ENCODE measurements around the gene SERAC1.
"Not testable (repeated sequence)": the region's sequence is repeated elsewhere in the genome, so short reads cannot be mapped to it uniquely, and the experiment has no call there.

Gene SERAC1

DNA sequence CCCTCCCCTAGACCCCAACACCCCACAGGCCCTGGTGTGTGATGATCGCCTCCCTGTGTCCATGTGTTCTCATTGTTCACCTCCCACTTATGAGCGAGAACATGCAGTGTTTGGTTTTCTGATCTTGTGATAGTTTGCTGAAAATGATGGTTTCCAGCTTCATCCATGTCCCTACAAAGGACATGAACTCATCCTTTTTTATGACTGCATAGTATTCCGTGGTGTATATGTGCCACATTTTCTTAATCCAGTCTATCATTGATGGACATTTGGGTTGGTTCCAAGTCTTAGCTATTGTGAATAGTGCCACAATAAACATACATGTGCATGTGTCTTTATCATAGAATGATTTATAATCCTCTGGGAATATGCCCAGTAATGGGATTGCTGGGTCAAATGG, 9.7 kb upstream of the SERAC1 start:
- H3K27ac ChIP-seq (replicated peaks); H3K27me3 ChIP-seq (ENCODE audit: insufficient read depth, poor library complexity, severe bottlenecking); DNase-seq (ENCODE audit: low read depth in 1 of 2, low spot score in 1 of 2); H3K4me3 ChIP-seq (replicated peaks; ENCODE audit: insufficient read depth, low read length): not testable (repeated sequence)

DNA sequence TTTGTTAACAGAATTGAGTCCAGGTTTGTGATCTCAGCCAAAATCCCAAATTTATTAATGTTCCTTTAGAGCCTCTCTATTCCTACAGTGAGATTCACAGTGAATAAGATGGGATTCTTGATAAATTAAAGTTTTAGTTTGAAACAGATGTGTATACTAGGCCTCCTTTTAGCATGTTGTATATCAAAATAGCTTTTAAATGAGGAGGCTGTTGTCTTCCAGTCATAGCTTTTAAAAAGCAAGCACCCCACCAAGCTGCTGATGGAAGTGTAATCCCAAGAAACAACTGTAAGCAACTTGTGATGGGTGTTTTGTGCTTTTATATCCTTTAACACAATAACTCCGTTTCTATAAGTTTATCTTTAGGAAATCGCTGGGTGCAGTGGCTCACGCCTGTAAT, 7.0 kb upstream of the SERAC1 start:
- Histone ChIP-seq H3K4me3 (replicated peaks; ENCODE audit: insufficient read depth, low read length) (no peak overlapping the region), H3K27ac (replicated peaks) (no peak overlapping the region), H3K27me3 (ENCODE audit: insufficient read depth, poor library complexity, severe bottlenecking) (no peaks in the 10 kb centered on the region)
- TF ChIP-seq SPI1 (IDR thresholded peaks at IDR 0.05; ENCODE audit: borderline replicate concordance, low read depth) (no peak), GABPA (IDR thresholded peaks at IDR 0.05; ENCODE audit: low read depth) (no peak), POLR2AphosphoS5 (IDR thresholded peaks at IDR 0.05; ENCODE audit: low read depth) (no peak)
- TF ChIP-seq, protein P1, sequence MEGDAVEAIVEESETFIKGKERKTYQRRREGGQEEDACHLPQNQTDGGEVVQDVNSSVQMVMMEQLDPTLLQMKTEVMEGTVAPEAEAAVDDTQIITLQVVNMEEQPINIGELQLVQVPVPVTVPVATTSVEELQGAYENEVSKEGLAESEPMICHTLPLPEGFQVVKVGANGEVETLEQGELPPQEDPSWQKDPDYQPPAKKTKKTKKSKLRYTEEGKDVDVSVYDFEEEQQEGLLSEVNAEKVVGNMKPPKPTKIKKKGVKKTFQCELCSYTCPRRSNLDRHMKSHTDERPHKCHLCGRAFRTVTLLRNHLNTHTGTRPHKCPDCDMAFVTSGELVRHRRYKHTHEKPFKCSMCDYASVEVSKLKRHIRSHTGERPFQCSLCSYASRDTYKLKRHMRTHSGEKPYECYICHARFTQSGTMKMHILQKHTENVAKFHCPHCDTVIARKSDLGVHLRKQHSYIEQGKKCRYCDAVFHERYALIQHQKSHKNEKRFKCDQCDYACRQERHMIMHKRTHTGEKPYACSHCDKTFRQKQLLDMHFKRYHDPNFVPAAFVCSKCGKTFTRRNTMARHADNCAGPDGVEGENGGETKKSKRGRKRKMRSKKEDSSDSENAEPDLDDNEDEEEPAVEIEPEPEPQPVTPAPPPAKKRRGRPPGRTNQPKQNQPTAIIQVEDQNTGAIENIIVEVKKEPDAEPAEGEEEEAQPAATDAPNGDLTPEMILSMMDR (IDR thresholded peaks at IDR 0.05; ENCODE audit: insufficient read depth, low read length) = no peak
- TF ChIP-seq, protein P2, sequence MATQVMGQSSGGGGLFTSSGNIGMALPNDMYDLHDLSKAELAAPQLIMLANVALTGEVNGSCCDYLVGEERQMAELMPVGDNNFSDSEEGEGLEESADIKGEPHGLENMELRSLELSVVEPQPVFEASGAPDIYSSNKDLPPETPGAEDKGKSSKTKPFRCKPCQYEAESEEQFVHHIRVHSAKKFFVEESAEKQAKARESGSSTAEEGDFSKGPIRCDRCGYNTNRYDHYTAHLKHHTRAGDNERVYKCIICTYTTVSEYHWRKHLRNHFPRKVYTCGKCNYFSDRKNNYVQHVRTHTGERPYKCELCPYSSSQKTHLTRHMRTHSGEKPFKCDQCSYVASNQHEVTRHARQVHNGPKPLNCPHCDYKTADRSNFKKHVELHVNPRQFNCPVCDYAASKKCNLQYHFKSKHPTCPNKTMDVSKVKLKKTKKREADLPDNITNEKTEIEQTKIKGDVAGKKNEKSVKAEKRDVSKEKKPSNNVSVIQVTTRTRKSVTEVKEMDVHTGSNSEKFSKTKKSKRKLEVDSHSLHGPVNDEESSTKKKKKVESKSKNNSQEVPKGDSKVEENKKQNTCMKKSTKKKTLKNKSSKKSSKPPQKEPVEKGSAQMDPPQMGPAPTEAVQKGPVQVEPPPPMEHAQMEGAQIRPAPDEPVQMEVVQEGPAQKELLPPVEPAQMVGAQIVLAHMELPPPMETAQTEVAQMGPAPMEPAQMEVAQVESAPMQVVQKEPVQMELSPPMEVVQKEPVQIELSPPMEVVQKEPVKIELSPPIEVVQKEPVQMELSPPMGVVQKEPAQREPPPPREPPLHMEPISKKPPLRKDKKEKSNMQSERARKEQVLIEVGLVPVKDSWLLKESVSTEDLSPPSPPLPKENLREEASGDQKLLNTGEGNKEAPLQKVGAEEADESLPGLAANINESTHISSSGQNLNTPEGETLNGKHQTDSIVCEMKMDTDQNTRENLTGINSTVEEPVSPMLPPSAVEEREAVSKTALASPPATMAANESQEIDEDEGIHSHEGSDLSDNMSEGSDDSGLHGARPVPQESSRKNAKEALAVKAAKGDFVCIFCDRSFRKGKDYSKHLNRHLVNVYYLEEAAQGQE (IDR thresholded peaks at IDR 0.05; ENCODE audit: insufficient replicate concordance, low read depth) = no peak
- no peak for DNase-seq (ENCODE audit: low read depth in 1 of 2, low spot score in 1 of 2)

DNA sequence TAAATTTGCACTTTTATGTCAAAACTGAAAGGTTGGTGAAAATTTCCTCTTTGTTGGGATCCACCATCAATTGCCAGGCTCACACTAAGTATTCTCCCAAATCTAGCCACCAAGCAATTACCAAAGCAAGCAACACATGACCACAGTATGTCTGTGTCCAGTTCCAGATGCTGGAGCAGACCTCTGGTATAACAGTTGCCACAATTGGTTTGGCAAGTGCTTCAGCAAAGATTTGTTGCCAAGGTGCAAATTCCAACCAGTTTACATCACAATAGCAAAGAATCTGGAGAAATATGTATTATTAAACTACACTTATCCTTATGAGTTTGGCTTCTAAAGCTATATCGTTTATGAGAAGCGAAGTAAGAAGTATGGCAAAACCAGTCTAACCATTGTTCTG, 6.5 kb upstream of the SERAC1 start:
- Histone ChIP-seq H3K27ac (replicated peaks) (no peak overlapping the region), H3K4me3 (replicated peaks; ENCODE audit: insufficient read depth, low read length) (no peak overlapping the region), H3K27me3 (ENCODE audit: insufficient read depth, poor library complexity, severe bottlenecking) (no peaks in the 10 kb centered on the region)
- no peak for DNase-seq (ENCODE audit: low read depth in 1 of 2, low spot score in 1 of 2)
- TF ChIP-seq, protein P2 (IDR thresholded peaks at IDR 0.05; ENCODE audit: insufficient replicate concordance, low read depth) = no peak
- TF ChIP-seq POLR2AphosphoS5 (IDR thresholded peaks at IDR 0.05; ENCODE audit: low read depth) (no peak), GABPA (IDR thresholded peaks at IDR 0.05; ENCODE audit: low read depth) (no peak), SPI1 (IDR thresholded peaks at IDR 0.05; ENCODE audit: borderline replicate concordance, low read depth) (no peak)
- TF ChIP-seq, protein P1 (IDR thresholded peaks at IDR 0.05; ENCODE audit: insufficient read depth, low read length) = no peak

DNA sequence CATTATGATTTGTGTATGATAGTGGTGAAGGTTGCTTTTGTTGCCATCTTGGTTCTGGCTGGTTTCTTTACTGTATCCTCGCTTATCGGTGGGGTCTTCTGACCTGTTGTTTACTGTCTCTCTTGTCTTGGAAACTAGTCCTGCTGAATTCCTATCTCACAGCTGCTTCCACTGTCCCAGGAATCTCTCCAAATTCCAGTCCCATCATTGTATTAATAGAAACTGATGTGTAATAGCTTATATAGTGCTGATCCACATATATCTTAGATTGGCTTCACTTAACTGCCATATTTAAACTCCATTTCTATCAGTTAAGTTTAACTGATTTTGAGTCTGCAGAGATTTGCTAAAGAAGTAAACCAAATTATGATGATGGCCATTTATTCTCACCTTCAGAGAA, 6.0 kb upstream of the SERAC1 start:
- Histone ChIP-seq H3K27me3 (ENCODE audit: insufficient read depth, poor library complexity, severe bottlenecking) (no peaks in the 10 kb centered on the region), H3K27ac (replicated peaks) (no peak overlapping the region), H3K4me3 (replicated peaks; ENCODE audit: insufficient read depth, low read length) (no peak overlapping the region)
- TF ChIP-seq, protein P1 (IDR thresholded peaks at IDR 0.05; ENCODE audit: insufficient read depth, low read length) = no peak
- DNase-seq (ENCODE audit: low read depth in 1 of 2, low spot score in 1 of 2) = no peak

Measured in HL-60 (cell line).